ENCODE results near the gene FDX2.

DNA sequence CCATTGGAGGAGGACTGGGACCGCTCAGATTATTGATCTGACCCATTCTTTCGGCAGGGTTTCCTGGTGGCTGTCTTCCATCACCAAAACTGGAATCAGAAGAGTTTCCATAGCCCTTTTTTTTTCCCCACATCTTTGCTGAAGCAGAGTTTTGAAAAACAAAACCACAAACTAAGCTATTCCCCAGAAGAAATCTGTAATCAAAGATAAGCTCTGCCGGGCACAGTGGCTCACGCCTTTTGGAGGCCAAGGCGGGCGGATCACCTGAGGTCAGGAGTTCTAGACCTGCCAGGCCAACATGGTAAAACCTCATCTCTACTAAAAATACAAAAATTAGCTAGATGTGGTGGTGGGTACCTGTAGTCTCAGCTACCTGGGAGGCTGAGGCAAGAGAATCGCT, 49.1 kb downstream of the FDX2 start:
- TF ChIP-seq GATA2 (IDR thresholded peaks at IDR 0.05; ENCODE audit: low read depth, low read length): no peak
- TF ChIP-seq GATA3 (IDR thresholded peaks at IDR 0.05; ENCODE audit: low read depth, low read length): no peak

Data from SH-SY5Y (cell line).